ENCODE results near the gene ATP23.

ATP23 gene

GRCh38 chr12:57940052-57940914 is 1.1 kb upstream of the ATP23 start:
- TF ChIP-seq, protein P1, sequence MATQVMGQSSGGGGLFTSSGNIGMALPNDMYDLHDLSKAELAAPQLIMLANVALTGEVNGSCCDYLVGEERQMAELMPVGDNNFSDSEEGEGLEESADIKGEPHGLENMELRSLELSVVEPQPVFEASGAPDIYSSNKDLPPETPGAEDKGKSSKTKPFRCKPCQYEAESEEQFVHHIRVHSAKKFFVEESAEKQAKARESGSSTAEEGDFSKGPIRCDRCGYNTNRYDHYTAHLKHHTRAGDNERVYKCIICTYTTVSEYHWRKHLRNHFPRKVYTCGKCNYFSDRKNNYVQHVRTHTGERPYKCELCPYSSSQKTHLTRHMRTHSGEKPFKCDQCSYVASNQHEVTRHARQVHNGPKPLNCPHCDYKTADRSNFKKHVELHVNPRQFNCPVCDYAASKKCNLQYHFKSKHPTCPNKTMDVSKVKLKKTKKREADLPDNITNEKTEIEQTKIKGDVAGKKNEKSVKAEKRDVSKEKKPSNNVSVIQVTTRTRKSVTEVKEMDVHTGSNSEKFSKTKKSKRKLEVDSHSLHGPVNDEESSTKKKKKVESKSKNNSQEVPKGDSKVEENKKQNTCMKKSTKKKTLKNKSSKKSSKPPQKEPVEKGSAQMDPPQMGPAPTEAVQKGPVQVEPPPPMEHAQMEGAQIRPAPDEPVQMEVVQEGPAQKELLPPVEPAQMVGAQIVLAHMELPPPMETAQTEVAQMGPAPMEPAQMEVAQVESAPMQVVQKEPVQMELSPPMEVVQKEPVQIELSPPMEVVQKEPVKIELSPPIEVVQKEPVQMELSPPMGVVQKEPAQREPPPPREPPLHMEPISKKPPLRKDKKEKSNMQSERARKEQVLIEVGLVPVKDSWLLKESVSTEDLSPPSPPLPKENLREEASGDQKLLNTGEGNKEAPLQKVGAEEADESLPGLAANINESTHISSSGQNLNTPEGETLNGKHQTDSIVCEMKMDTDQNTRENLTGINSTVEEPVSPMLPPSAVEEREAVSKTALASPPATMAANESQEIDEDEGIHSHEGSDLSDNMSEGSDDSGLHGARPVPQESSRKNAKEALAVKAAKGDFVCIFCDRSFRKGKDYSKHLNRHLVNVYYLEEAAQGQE (IDR thresholded peaks at IDR 0.05; ENCODE audit: insufficient read depth in 1 of 2, low read depth in 2 of 2, low read length in 2 of 2) = no peak
- no peak for TF ChIP-seq FOXP2 (optimal IDR thresholded peaks at IDR 0.05; ENCODE audit: borderline replicate concordance, extremely low read depth, extremely low read length, insufficient read depth)
- no peak for TF ChIP-seq TAF1 (IDR thresholded peaks at IDR 0.05; ENCODE audit: borderline replicate concordance, insufficient read depth, low read length)
- no peak for TF ChIP-seq POLR2AphosphoS5 (IDR thresholded peaks at IDR 0.05; ENCODE audit: low read depth, low read length)
- TF ChIP-seq SIN3A (IDR thresholded peaks at IDR 0.05; ENCODE audit: borderline replicate concordance, insufficient read depth, low read length) = no peak

GRCh38 chr12:57940915-57941164 is 527 bp upstream of the ATP23 start:
- TF ChIP-seq TAF1 (IDR thresholded peaks at IDR 0.05; ENCODE audit: borderline replicate concordance, insufficient read depth, low read length) (no peak), FOXP2 (optimal IDR thresholded peaks at IDR 0.05; ENCODE audit: borderline replicate concordance, extremely low read depth, extremely low read length, insufficient read depth) (no peak), POLR2AphosphoS5 (IDR thresholded peaks at IDR 0.05; ENCODE audit: low read depth, low read length) (no peak), SIN3A (IDR thresholded peaks at IDR 0.05; ENCODE audit: borderline replicate concordance, insufficient read depth, low read length) (no peak)
- TF ChIP-seq, protein P1 (IDR thresholded peaks at IDR 0.05; ENCODE audit: insufficient read depth in 1 of 2, low read depth in 2 of 2, low read length in 2 of 2) = no peak

DNA sequence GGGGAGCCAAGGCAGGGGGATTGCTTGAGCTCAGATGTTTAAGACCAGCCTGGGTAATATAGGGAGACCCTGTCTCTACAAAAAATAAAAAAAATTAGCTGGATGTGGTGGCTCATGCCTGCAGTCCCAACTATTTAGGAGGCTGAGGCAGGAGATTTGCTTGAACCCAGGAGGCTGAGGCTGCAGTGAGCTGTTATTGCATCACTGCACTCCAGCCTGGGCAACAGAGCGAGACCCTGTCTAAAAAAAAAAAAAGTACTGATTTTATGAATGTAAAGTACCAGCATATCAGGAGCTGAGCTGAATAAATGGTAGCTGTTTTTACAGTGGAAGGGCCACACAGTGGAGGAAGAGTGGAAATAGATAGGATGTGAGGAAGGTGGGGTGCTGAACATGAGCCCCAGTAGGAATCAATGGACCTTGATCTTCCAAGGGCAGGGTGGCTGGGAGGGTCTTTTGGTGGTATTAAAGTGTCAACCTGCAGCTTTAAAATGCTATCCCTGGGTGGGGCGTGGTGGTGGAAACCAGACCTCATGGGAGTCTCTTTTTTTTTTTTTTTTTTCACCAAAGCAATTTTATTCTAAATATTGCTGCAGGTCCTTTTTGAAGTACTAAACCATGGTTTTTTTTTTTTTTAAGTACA is 2.2 kb downstream of the ATP23 start:
- TF ChIP-seq, protein P1 (IDR thresholded peaks at IDR 0.05; ENCODE audit: insufficient read depth in 1 of 2, low read depth in 2 of 2, low read length in 2 of 2) = no peak
- TF ChIP-seq FOXP2 (optimal IDR thresholded peaks at IDR 0.05; ENCODE audit: borderline replicate concordance, extremely low read depth, extremely low read length, insufficient read depth) (no peak), POLR2AphosphoS5 (IDR thresholded peaks at IDR 0.05; ENCODE audit: low read depth, low read length) (no peak), SIN3A (IDR thresholded peaks at IDR 0.05; ENCODE audit: borderline replicate concordance, insufficient read depth, low read length) (no peak), TAF1 (IDR thresholded peaks at IDR 0.05; ENCODE audit: borderline replicate concordance, insufficient read depth, low read length) (no peak)

DNA sequence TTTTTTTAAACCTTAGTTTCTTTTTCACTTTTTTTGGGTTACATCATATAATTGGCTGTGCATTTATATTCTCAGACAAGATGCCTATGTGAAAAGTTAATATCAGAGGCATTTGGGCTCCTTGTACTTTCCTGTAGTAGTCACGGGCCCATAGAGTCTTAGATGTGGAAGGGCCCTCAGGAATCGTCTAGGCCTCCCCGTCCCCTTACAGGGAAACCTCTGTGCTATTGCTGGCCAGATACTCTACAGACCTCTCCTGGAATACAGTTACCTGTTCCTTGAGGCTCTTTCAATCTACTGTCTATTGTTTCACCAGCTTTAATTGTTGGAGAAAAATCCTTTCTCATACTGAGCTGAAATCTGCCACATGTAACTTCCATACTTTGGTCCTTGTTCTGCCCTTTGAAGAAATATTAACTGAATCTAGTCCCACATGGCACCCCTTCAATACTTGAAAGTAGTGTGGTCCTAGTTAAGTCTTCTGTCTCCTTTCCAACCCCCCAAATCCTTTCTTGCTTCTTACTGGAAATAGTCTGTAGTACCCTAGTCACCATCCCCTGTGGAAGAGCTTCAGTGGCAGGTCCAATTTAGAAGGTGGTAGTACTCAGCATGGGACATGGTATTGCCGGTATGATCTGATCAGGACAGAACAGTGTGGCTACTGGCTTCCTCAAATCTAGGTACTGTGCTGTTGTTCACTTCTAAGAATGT is 3.1 kb downstream of the ATP23 start:
- no peak for TF ChIP-seq FOXP2 (optimal IDR thresholded peaks at IDR 0.05; ENCODE audit: borderline replicate concordance, extremely low read depth, extremely low read length, insufficient read depth)
- no peak for TF ChIP-seq SIN3A (IDR thresholded peaks at IDR 0.05; ENCODE audit: borderline replicate concordance, insufficient read depth, low read length)
- no peak for TF ChIP-seq POLR2AphosphoS5 (IDR thresholded peaks at IDR 0.05; ENCODE audit: low read depth, low read length)
- no peak for TF ChIP-seq TAF1 (IDR thresholded peaks at IDR 0.05; ENCODE audit: borderline replicate concordance, insufficient read depth, low read length)
- TF ChIP-seq, protein P1 (IDR thresholded peaks at IDR 0.05; ENCODE audit: insufficient read depth in 1 of 2, low read depth in 2 of 2, low read length in 2 of 2) = no peak
